HL-60 (cell line): ENCODE data around the gene COG2.

Experiments
- DNase-seq, 2 experiments: peaks; one replicate each; pipeline ENCODE4 v3.0.0-alpha.2; 2010 to 2020; ENCODE audit warnings: low read depth in 1 of 2, low spot score in 1 of 2
- H3K27ac ChIP-seq: fragments of 250-450 bp; sonication (Bioruptor Pico); replicated peaks from 2 replicates; pipeline ENCODE4 v1.5.1; 2020; ENCODE audit warnings: mild to moderate bottlenecking, moderate library complexity
- H3K27me3 ChIP-seq: fragments of 250-450 bp; sonication (Bioruptor Pico); 2 replicates; pipeline ENCODE4 v1.5.1; 2021; ENCODE audit warnings: mild to moderate bottlenecking, moderate library complexity; ENCODE audit not compliant: insufficient read depth, poor library complexity, severe bottlenecking
- H3K4me3 ChIP-seq: replicated peaks from 2 replicates; pipeline ENCODE4 v1.5.1; 2011; ENCODE audit warnings: mild to moderate bottlenecking, control low read depth, low read length; ENCODE audit not compliant: insufficient read depth
- CTCF ChIP-seq: IDR thresholded peaks from one replicate; pipeline ENCODE4 v1.5.1; 2011; ENCODE audit warnings: low read length, control low read depth, inconsistent platforms; ENCODE audit not compliant: insufficient read depth
- GABPA ChIP-seq: IDR thresholded peaks from 2 replicates; pipeline ENCODE4 v1.6.1; 2012; ENCODE audit warnings: low read depth
- POLR2AphosphoS5 ChIP-seq: IDR thresholded peaks from 2 replicates; pipeline ENCODE4 v1.6.1; 2012; ENCODE audit warnings: low read depth
- REST ChIP-seq: IDR thresholded peaks from 2 replicates; pipeline ENCODE4 v1.6.1; 2012; ENCODE audit warnings: low read depth; ENCODE audit not compliant: insufficient replicate concordance
- SPI1 ChIP-seq: IDR thresholded peaks from 2 replicates; pipeline ENCODE4 v1.6.1; 2012; ENCODE audit warnings: low read depth, mild to moderate bottlenecking, borderline replicate concordance

Gene COG2

GRCh38 chr1:230636575-230637148, 5.6 kb upstream of the COG2 start:
- H3K27ac ChIP-seq = no peak overlapping the region
- H3K27me3 ChIP-seq = no peaks in the 10 kb centered on the region
- no peak for DNase-seq
- TF ChIP-seq POLR2AphosphoS5 = no peak
- TF ChIP-seq REST = no peak
- TF ChIP-seq CTCF = no peak
- TF ChIP-seq GABPA = no peak
- no peak for TF ChIP-seq SPI1
- no peak overlapping the region for H3K4me3 ChIP-seq

- no peak overlapping the region for H3K4me3 ChIP-seq
- DNase-seq = no peak
- H3K27me3 ChIP-seq = no peaks in the 10 kb centered on the region
- TF ChIP-seq POLR2AphosphoS5 = no peak
- TF ChIP-seq REST = no peak
- no peak for TF ChIP-seq GABPA
- no peak for TF ChIP-seq CTCF
- no peak for TF ChIP-seq SPI1
- no peak overlapping the region for H3K27ac ChIP-seq
Measured at GRCh38 chr1:230639714-230640209, 2.5 kb upstream of the COG2 start.

GRCh38 chr1:230641346-230641745, 935 bp upstream of the COG2 start:
- no peak for TF ChIP-seq POLR2AphosphoS5
- TF ChIP-seq REST = no peak
- Histone ChIP-seq H3K4me3 (no peak overlapping the region), H3K27ac (no peak overlapping the region), H3K27me3 (no peaks in the 10 kb centered on the region)
- DNase-seq = peak in 1 of 2 experiments; percentile 43

GRCh38 chr1:230641900-230642262, 400 bp upstream of the COG2 start:
- DNase-seq = no peak
- Histone ChIP-seq H3K4me3 (peak overlapping the region; percentile 77), H3K27me3 (no peaks in the 10 kb centered on the region), H3K27ac (no peak overlapping the region)
- no peak for TF ChIP-seq REST
